Activated CD8-positive, alpha-beta memory T cell treated with anti-CD3 and anti-CD28 coated beads, Interleukin-2, amount 50 U/mL, for 24 hours (primary cell): ENCODE data around the gene OSBPL8.
"Not testable (repeated sequence)": the region's sequence is repeated elsewhere in the genome, so short reads cannot be mapped to it uniquely, and the experiment has no call there.

Experiments used
- DNase-seq: peaks from one replicate; pipeline ENCODE4 v3.0.0-alpha.2; 2020; ENCODE audit errors: extremely low read depth

The OSBPL8 gene

GRCh38 chr12:76422154-76422542 lies 137.4 kb downstream of the OSBPL8 start:
- no peak for DNase-seq

GRCh38 chr12:76421046-76421445 lies 138.5 kb downstream of the OSBPL8 start:
- no peak for DNase-seq

GRCh38 chr12:76420222-76420621 lies 139.3 kb downstream of the OSBPL8 start:
- DNase-seq: no peak

- no peak for DNase-seq
These were observed 142.5 kb downstream of the OSBPL8 start for GRCh38 chr12:76417116-76417515.

- no peak for DNase-seq
These were observed 146.4 kb downstream of the OSBPL8 start for GRCh38 chr12:76413121-76413520.

- DNase-seq: no peak
These were observed 148.8 kb downstream of the OSBPL8 start for GRCh38 chr12:76410781-76411180.

- no peak for DNase-seq
These were observed 149.2 kb downstream of the OSBPL8 start for GRCh38 chr12:76410371-76410770.

- no peak for DNase-seq
These were observed 150.5 kb downstream of the OSBPL8 start for GRCh38 chr12:76409074-76409473.

- DNase-seq: no peak
These were observed 151.9 kb downstream of the OSBPL8 start for GRCh38 chr12:76407710-76408109.

GRCh38 chr12:76402259-76402658 lies 157.3 kb downstream of the OSBPL8 start:
- DNase-seq: no peak

- no peak for DNase-seq
These were observed 159.4 kb downstream of the OSBPL8 start for GRCh38 chr12:76400136-76400535.

GRCh38 chr12:76399040-76399439 lies 160.5 kb downstream of the OSBPL8 start:
- no peak for DNase-seq

- DNase-seq: no peak
These were observed 161.5 kb downstream of the OSBPL8 start for GRCh38 chr12:76398106-76398505.

- DNase-seq: no peak
These were observed 168.1 kb downstream of the OSBPL8 start for GRCh38 chr12:76391461-76391860.

GRCh38 chr12:76387614-76388013 lies 172.0 kb downstream of the OSBPL8 start:
- no peak for DNase-seq

GRCh38 chr12:76384560-76384959 lies 175.0 kb downstream of the OSBPL8 start:
- no peak for DNase-seq

GRCh38 chr12:76383988-76384387 lies 175.6 kb downstream of the OSBPL8 start:
- no peak for DNase-seq

- DNase-seq: no peak
These were observed 180.3 kb downstream of the OSBPL8 start for GRCh38 chr12:76379261-76379660.

- not testable (repeated sequence) for DNase-seq
These were observed 182.7 kb downstream of the OSBPL8 start for GRCh38 chr12:76376876-76377275.

GRCh38 chr12:76375939-76376338 lies 183.6 kb downstream of the OSBPL8 start:
- DNase-seq: no peak

GRCh38 chr12:76375470-76375869 lies 184.1 kb downstream of the OSBPL8 start:
- no peak for DNase-seq

GRCh38 chr12:76374386-76375020 lies 185.1 kb downstream of the OSBPL8 start:
- DNase-seq: no peak

GRCh38 chr12:76368230-76368629 lies 191.3 kb downstream of the OSBPL8 start:
- DNase-seq: no peak

- no peak for DNase-seq
These were observed 193.4 kb downstream of the OSBPL8 start for GRCh38 chr12:76366163-76366562.
